HuH-7 (cell line): ENCODE measurements around the gene ZCCHC12.
"Not testable (repeated sequence)": the region's sequence is repeated elsewhere in the genome, so short reads cannot be mapped to it uniquely, and the experiment has no call there.

ENCODE experiments used
- DNase-seq: peaks from one replicate; pipeline ENCODE4 v3.0.0; 2011; ENCODE audit warnings: low spot score

ZCCHC12 gene

GRCh38 chrX:118823263-118824172, at the start of gene ZCCHC12:
TSS of gene ZCCHC12 (plus strand) at chrX:118823824. CDS start at chrX:118825245, 1,421 bp downstream.
- peak; percentile 56 for DNase-seq

- no peak for DNase-seq
Measured at GRCh38 chrX:118779581-118779980, 44.0 kb upstream of the ZCCHC12 start.

GRCh38 chrX:118780509-118780908, 43.1 kb upstream of the ZCCHC12 start:
- no peak for DNase-seq

- no peak for DNase-seq
Measured at GRCh38 chrX:118780911-118781310, 42.7 kb upstream of the ZCCHC12 start.

GRCh38 chrX:118795528-118796280, 27.9 kb upstream of the ZCCHC12 start:
- DNase-seq, result no peak

GRCh38 chrX:118802857-118803256, 20.8 kb upstream of the ZCCHC12 start:
- DNase-seq, result no peak

GRCh38 chrX:118807151-118808017, 16.2 kb upstream of the ZCCHC12 start:
- DNase-seq, result peak; percentile 31

- not testable (repeated sequence) for DNase-seq
Measured at GRCh38 chrX:118817257-118817656, 6.4 kb upstream of the ZCCHC12 start.

GRCh38 chrX:118824173-118824730, 628 bp downstream of the ZCCHC12 start:
- no peak for DNase-seq

- DNase-seq, result no peak
Measured at GRCh38 chrX:118825227-118825626, 1.6 kb downstream of the ZCCHC12 start.

GRCh38 chrX:118839334-118839958, 15.8 kb downstream of the ZCCHC12 start:
- peak; percentile 78 for DNase-seq

- DNase-seq, result peak; percentile 40
Measured at GRCh38 chrX:118847676-118848075, 24.1 kb downstream of the ZCCHC12 start.

- DNase-seq, result no peak
Measured at GRCh38 chrX:118853596-118853995, 30.0 kb downstream of the ZCCHC12 start.

GRCh38 chrX:118855681-118856310, 32.2 kb downstream of the ZCCHC12 start:
- DNase-seq, result no peak

GRCh38 chrX:118857006-118857405, 33.4 kb downstream of the ZCCHC12 start:
- no peak for DNase-seq

GRCh38 chrX:118861338-118861737, 37.7 kb downstream of the ZCCHC12 start:
- no peak for DNase-seq

- no peak for DNase-seq
Measured at GRCh38 chrX:118862091-118862490, 38.5 kb downstream of the ZCCHC12 start.

GRCh38 chrX:118862979-118863378, 39.4 kb downstream of the ZCCHC12 start:
- DNase-seq, result no peak

GRCh38 chrX:118864063-118864635, 40.5 kb downstream of the ZCCHC12 start:
- DNase-seq, result no peak

- no peak for DNase-seq
Measured at GRCh38 chrX:118865231-118865630, 41.6 kb downstream of the ZCCHC12 start.
